Stomach (tissue), 9 donors: ENCODE data around the gene OR51B2. TPM values are rescaled to one million over a fixed set of nuclear protein-coding genes. Genes with fewer than 3 reads are reported as not detected.
A peak's percentile ranks its signal among the peaks of the same experiment; 100 is the strongest.
"Not testable (repeated sequence)": the region's sequence is repeated elsewhere in the genome, so short reads cannot be mapped to it uniquely, and the experiment has no call there.

ENCODE experiments used
- DNase-seq, 2 donors: peaks; one replicate each; pipeline versions ENCODE4 v3.0.0 to v3.0.0-alpha.2; 2013 to 2019
- H3K27ac ChIP-seq, 5 donors: fragments of 200-600 bp in 4 of 5; sonication (generic) in 4 of 5; one replicate each; pipeline ENCODE4 v1.5.1; 2013 to 2019; ENCODE audit warnings: mild to moderate bottlenecking in 1 of 5, moderate library complexity in 1 of 5
- H3K27me3 ChIP-seq, 3 donors: fragments of 200-600 bp; sonication (generic); one replicate each; pipeline ENCODE4 v1.5.1; 2017 to 2019; ENCODE audit warnings: mixed run types in 1 of 3
- H3K36me3 ChIP-seq, 4 donors: fragments of 200-600 bp; sonication (generic); 1 replicate in 3 of 4; 2 replicates in 1 of 4; pipeline ENCODE4 v1.5.1; 2016 to 2019
- H3K4me1 ChIP-seq, 4 donors: fragments of 200-600 bp; sonication (generic); one replicate each; pipeline ENCODE4 v1.5.1; 2016 to 2019
- H3K4me3 ChIP-seq, 4 donors: fragments of 200-600 bp; sonication (generic) in 3 of 4; one replicate each; pipeline ENCODE4 v1.5.1; 2016 to 2019; ENCODE audit warnings: mild to moderate bottlenecking in 1 of 4
- H3K9me3 ChIP-seq, 4 donors: fragments of 200-600 bp; sonication (generic); one replicate each; pipeline ENCODE4 v1.5.1; 2016 to 2019
- CTCF ChIP-seq, 7 experiments: fragments of 450-650 bp in 4 of 7; fragments of 200-600 bp in 3 of 7; sonication (generic) in 3 of 7; IDR thresholded peaks; one replicate each; pipeline ENCODE4 v1.5.1; 2016 to 2019; ENCODE audit warnings: antibody characterized with exemption in 7 of 7, control low read depth in 2 of 7, mild to moderate bottlenecking in 1 of 7
- EP300 ChIP-seq: sonication (generic); formaldehyde crosslinking; IDR thresholded peaks from one replicate; pipeline ENCODE4 v1.6.1; 2017; ENCODE audit warnings: antibody characterized with exemption
- POLR2A ChIP-seq, 4 donors: fragments of 450-650 bp; IDR thresholded peaks; one replicate each; pipeline ENCODE4 v1.6.1; 2016; ENCODE audit warnings: antibody characterized with exemption in 4 of 4, control low read depth in 2 of 4, mild to moderate bottlenecking in 1 of 4, moderate library complexity in 1 of 4
- POLR2AphosphoS5 ChIP-seq, 3 donors: sonication (generic); formaldehyde crosslinking; IDR thresholded peaks; one replicate each; pipeline ENCODE4 v1.6.1; 2016; ENCODE audit warnings: antibody characterized with exemption in 3 of 3
- WGBS, 5 donors: extraction: QIAGEN DNeasy Blood & Tissue Kit in 3 of 5; methylation state at CpG; one replicate each; pipeline versions ENCODE4 v1.1.5 to v1.1.7; 2013 to 2018; 5-methylcytosine and 5-hydroxymethylcytosine counted together
- intact Hi-C: fragments of 100-400 bp; cut with DNase I; formaldehyde crosslinking; loops from one replicate; pipeline ENCODE4 v1.15.1; 2023; ENCODE audit warnings: low total_unique reads
- polyA plus RNA-seq, 3 donors: library from polyadenylated mRNA; stranded (reverse); fragments of 200-250 nt; gene quantifications; one replicate each; pipeline ENCODE4 v1.2.3, GENCODE V29; 2013
- total RNA-seq, 5 donors: library from RNA; depleted of rRNA; stranded (reverse); fragments of >200 nt; gene quantifications; one replicate each; pipeline versions ENCODE4 v1.1.0 to v1.2.3, GENCODE V29; 2014 to 2016
- donor health status: healthy with polysubstance abuse.
- donor health status: Bipolar disorder and iron deficiency.
- donor health status: healthy.

The OR51B2 gene
- total and polyA plus RNA-seq, 8 donors = 0.92 TPM; not detected in 7

GRCh38 chr11:5297721-5298323 is 26.3 kb downstream of the OR51B2 start:
- TF ChIP-seq CTCF (IDR thresholded peaks at IDR 0.05) (no peak), POLR2A (IDR thresholded peaks at IDR 0.05) (no peak), POLR2AphosphoS5 (IDR thresholded peaks at IDR 0.05) (no peak), EP300 (no peak)
- Histone ChIP-seq H3K27me3 (no peaks in the 10 kb centered on the region), H3K36me3 (no peaks in the 10 kb centered on the region), H3K4me3 (no peak overlapping the region), H3K4me1 (no peaks in the 10 kb centered on the region), H3K9me3 (no peaks in the 10 kb centered on the region), H3K27ac (no peak overlapping the region)
- intact Hi-C loops = no loop called here
- WGBS, 5 donors = 33 to 64% (median 52%) methylated on average over 4 of the region's 4 CpGs
- no peak for DNase-seq

DNA sequence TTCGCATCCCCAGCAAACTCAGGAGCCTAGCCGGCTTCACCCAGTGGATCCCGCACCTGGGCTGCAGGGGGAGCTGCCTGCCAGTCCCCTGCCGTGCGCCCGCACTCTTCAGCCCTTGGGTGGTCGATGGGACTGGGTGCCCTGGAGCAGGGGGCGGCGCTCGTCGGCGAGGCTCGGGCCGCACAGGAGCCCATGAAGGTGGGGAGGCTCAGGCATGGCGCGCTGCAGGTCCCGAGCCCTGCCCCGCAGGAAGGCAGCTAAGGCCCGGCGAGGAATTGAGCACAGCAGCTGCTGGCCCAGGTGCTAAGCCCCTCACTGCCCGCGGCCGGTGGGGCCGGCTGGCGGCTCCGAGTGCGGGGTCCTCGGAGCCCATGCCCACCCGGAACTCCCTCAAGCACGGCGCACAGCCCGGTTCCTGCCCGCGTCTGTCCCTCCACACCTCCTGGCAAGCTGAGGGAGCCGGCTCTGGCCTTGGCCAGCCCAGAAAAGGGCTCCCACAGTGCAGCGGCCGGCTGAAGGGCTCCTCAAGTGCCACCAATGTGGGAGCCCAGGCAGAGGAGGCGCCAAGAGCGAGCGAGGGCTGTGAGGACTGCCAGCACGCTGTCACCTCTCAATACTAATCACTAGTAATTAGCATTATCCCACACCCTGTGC is 29.6 kb downstream of the OR51B2 start:
- H3K27me3 ChIP-seq, H3K27ac ChIP-seq, H3K9me3 ChIP-seq, H3K4me3 ChIP-seq, H3K36me3 ChIP-seq, intact Hi-C loops, DNase-seq, H3K4me1 ChIP-seq: not testable (repeated sequence)
- 93 to 96% (median 94%) methylated on average over 23 to 41 of the region's 41 CpGs for WGBS, 5 donors

GRCh38 chr11:5293028-5293427 is 31.1 kb downstream of the OR51B2 start:
- TF ChIP-seq POLR2AphosphoS5 (IDR thresholded peaks at IDR 0.05) (no peak), POLR2A (IDR thresholded peaks at IDR 0.05) (no peak), CTCF (IDR thresholded peaks at IDR 0.05) (no peak), EP300 (no peak)
- H3K27me3 ChIP-seq = no peaks in the 10 kb centered on the region
- H3K27ac ChIP-seq = no peak overlapping the region
- H3K36me3 ChIP-seq = no peaks in the 10 kb centered on the region
- no peaks in the 10 kb centered on the region for H3K4me1 ChIP-seq
- no peak overlapping the region for H3K4me3 ChIP-seq
- DNase-seq = no peak
- H3K9me3 ChIP-seq = no peaks in the 10 kb centered on the region
- intact Hi-C loops = no loop called here
- WGBS, 5 donors = 87 to 91% (median 88%) methylated on average over 8 of the region's 8 CpGs

DNA sequence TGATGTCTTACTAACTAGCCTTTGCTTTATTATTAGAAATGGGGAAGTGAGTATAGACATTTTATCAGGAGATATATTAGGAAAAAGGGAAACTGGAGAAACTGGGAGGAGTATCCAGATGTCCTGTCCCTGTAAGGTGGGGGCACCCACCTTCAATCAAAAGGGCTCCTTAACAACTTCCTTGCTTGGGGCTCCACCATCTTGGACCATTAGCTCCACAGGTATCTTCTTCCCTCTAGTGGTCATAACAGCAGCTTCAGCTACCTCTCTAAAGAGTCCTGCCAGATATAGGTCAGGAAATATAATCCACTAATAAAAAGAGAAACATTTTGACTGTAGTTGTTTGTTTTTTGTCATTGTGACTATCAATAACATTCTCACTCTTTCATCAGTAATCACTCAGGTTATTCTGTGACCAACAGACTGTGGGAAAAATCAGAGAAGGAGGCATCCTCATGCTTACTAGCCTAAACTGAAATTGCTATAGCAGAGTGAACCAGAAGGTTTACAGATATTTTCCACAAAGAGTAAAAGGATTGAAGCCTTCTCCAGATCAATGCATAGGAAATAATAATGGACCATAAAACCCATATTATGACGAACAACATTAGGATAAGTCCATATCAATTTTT is 32.8 kb downstream of the OR51B2 start:
- H3K9me3 ChIP-seq = no peaks in the 10 kb centered on the region
- H3K4me3 ChIP-seq = no peak overlapping the region
- TF ChIP-seq CTCF (IDR thresholded peaks at IDR 0.05) = peak in 3 of 7 experiments; percentile 9 to 16 (median 11)
- TF ChIP-seq POLR2A (IDR thresholded peaks at IDR 0.05) = no peak
- intact Hi-C loops = no loop called here
- H3K27ac ChIP-seq = no peak overlapping the region
- H3K27me3 ChIP-seq = no peaks in the 10 kb centered on the region
- peak in 1 of 2 donors; percentile 39 for DNase-seq
- H3K36me3 ChIP-seq = no peaks in the 10 kb centered on the region
- 73 to 89% (median 83%) methylated on average over 1 of the region's 1 CpG for WGBS, 5 donors
- no peaks in the 10 kb centered on the region for H3K4me1 ChIP-seq

DNA sequence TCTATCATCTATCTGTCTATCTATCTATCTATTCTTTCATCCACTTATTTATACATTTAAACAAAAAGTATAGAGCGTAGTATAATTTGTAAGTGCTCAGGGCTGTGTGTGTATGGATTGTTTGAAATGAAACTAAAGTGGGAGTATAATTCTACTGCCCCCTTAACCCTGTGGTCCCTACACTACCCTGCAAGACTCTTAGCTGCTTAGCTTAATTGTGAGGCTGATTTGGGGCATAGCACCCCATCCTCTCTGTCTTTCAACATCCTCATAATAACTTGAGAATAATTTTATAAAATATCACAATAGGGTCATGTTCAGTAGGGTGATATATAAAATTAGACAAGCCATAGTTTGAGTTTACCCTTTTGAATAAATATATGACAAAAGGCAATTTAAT is 34.0 kb downstream of the OR51B2 start:
- intact Hi-C loops = no loop called here
- WGBS, 5 donors = 89 to 96% (median 94%) methylated on average over 1 of the region's 1 CpG

More for the DNA sequence above, 34.0 kb downstream of the OR51B2 start:
- TF ChIP-seq POLR2A (IDR thresholded peaks at IDR 0.05) (no peak), CTCF (IDR thresholded peaks at IDR 0.05) (no peak), EP300 (no peak), POLR2AphosphoS5 (IDR thresholded peaks at IDR 0.05) (no peak)
- no peak overlapping the region for H3K4me3 ChIP-seq
- H3K27me3 ChIP-seq = no peaks in the 10 kb centered on the region
- no peaks in the 10 kb centered on the region for H3K4me1 ChIP-seq
- no peak overlapping the region for H3K27ac ChIP-seq
- H3K9me3 ChIP-seq = no peaks in the 10 kb centered on the region
- DNase-seq = no peak
- no peaks in the 10 kb centered on the region for H3K36me3 ChIP-seq
